K562 (cell line): ENCODE results near the gene ZNF691. TPM values are rescaled to one million over a fixed set of nuclear protein-coding genes. Genes with fewer than 3 reads are reported as not detected.

Source experiments
- E2F1 ChIP-seq: sonication (generic); formaldehyde crosslinking; IDR thresholded peaks from 2 replicates; pipeline ENCODE4 v1.8.1; 2023; ENCODE audit warnings: mild to moderate bottlenecking, missing genetic modification reagents, moderate library complexity
- FOXP4 ChIP-seq: sonication (generic); formaldehyde crosslinking; IDR thresholded peaks from 2 replicates; pipeline ENCODE4 v1.8.0; 2022; ENCODE audit warnings: mild to moderate bottlenecking, missing genetic modification reagents, borderline replicate concordance
- FUS ChIP-seq: fragments of 200-400 bp; formaldehyde crosslinking; optimal IDR thresholded peaks from 2 replicates; pipeline ENCODE3; 2017; ENCODE audit warnings: low read depth, low read length
- ILK ChIP-seq: fragments of 450-650 bp; IDR thresholded peaks from 2 replicates; pipeline ENCODE4 v1.6.1; 2016; ENCODE audit warnings: missing genetic modification characterization, low read depth, mild to moderate bottlenecking, missing compliant biosample characterization, moderate library complexity, borderline replicate concordance
- ZNF318 ChIP-seq, 2 experiments: fragments of 450-650 bp; IDR thresholded peaks; 2 replicates each; pipeline ENCODE4 v1.6.1; 2016; ENCODE audit warnings: mild to moderate bottlenecking in 2 of 2, borderline replicate concordance in 1 of 2, low read depth in 1 of 2, moderate library complexity in 1 of 2
- polyA plus RNA-seq, 8 experiments: library from polyadenylated mRNA; depleted of rRNA in 4 of 8; stranded (reverse) in 5 of 8; unstranded in 3 of 8; fragments of >200 nt; fragmentation: Nextera tagmentation in 2 of 8; fragmentation: Illumina TruSeq in 1 of 8; extraction: Ambion mirVana in 2 of 8; extraction: Trizol in 1 of 8; gene quantifications; 2 replicates each; pipeline versions ENCODE4 v1.2.1 to v1.2.3, GENCODE V29; 2011 to 2014; ENCODE audit warnings: inconsistent platforms in 1 of 8, missing spikeins in 1 of 8
- total RNA-seq, 7 experiments: library from RNA; depleted of rRNA in 6 of 7; stranded (reverse); fragments of >200 nt in 6 of 7; fragmentation: Illumina TruSeq in 2 of 7; extraction: Trizol in 2 of 7; gene quantifications; 2 replicates each; pipeline versions ENCODE4 v1.2.1 to v1.2.3, GENCODE V29; 2011 to 2021; ENCODE audit warnings: low replicate concordance in 1 of 7

ZNF691 gene
- total and polyA plus RNA-seq, 9 of the 15 experiments (the other 6 are each of a cell fraction or from before 2014, with no cell fraction given), result 10.7 to 30.4 (median 14.8) TPM

- TF ChIP-seq FOXP4 (CRISPR knock-in tag), result no peak
- TF ChIP-seq E2F1 (CRISPR knock-in tag), result no peak
- no peak for TF ChIP-seq ZNF318 (IDR thresholded peaks at IDR 0.05; ENCODE audit: borderline replicate concordance in 1 of 2, low read depth in 1 of 2)
- TF ChIP-seq ILK (tag), result no peak
- no peak for TF ChIP-seq FUS
These were observed 39.3 kb upstream of the ZNF691 start (continued) for GRCh38 chr1:42807056-42807668.
